ENCODE results near the gene ACOX3.

ACOX3 gene

DNA sequence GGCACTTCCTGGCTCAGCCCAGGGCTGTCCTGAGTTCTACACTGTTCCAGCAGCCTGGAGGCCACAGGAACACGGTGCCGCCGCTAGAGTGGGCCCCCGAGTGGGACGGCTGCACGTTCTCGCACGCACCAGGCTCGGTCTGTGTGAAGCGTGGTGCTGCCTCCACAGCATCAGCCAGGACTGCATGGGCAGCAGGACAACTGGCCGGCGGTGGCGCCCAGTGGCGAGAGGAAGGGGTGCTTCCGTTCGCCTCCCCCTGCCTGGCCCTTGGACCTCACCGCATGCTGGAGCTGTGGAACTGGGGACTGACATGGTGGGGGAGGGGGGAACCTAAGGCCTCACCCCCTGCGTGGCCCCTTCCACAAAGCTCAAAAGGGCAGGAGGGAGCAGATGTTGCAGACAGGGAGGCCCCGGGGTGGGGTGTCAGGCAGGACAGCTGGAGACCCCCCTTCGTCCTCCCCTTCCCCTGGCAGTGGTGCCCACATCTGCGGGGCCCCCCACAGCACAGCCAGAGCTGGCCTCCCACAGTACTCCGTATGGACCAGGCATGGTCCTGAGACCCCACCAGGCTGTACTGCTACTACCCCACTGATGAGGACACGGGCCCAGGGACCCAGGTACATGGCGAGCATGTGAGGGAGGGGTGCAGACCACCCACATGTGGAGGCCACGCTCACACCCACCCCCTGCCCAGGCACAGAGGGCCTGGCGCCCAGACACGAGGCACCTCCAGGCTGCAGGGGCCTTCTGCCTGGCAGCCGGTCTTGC, 58.5 kb downstream of the ACOX3 start:
- TF ChIP-seq, protein P1, sequence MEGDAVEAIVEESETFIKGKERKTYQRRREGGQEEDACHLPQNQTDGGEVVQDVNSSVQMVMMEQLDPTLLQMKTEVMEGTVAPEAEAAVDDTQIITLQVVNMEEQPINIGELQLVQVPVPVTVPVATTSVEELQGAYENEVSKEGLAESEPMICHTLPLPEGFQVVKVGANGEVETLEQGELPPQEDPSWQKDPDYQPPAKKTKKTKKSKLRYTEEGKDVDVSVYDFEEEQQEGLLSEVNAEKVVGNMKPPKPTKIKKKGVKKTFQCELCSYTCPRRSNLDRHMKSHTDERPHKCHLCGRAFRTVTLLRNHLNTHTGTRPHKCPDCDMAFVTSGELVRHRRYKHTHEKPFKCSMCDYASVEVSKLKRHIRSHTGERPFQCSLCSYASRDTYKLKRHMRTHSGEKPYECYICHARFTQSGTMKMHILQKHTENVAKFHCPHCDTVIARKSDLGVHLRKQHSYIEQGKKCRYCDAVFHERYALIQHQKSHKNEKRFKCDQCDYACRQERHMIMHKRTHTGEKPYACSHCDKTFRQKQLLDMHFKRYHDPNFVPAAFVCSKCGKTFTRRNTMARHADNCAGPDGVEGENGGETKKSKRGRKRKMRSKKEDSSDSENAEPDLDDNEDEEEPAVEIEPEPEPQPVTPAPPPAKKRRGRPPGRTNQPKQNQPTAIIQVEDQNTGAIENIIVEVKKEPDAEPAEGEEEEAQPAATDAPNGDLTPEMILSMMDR (IDR thresholded peaks at IDR 0.05; ENCODE audit: extremely low read depth, insufficient read depth, missing control alignments), result no peak
- DNase-seq (ENCODE audit: low spot score), result no peak
- in situ Hi-C loops (cut with MboI; ENCODE audit: low pct_unique_long_range_greater_than_20kb, low sequenced_read_pairs, unreplicated experiment), result no loop called here

GRCh38 chr4:8380511-8381415, 59.8 kb downstream of the ACOX3 start:
- TF ChIP-seq, protein P1 (IDR thresholded peaks at IDR 0.05; ENCODE audit: extremely low read depth, insufficient read depth, missing control alignments), result no peak
- DNase-seq (ENCODE audit: low spot score), result no peak
- in situ Hi-C loops (cut with MboI; ENCODE audit: low pct_unique_long_range_greater_than_20kb, low sequenced_read_pairs, unreplicated experiment), result no loop called here

GRCh38 chr4:8379771-8380170, 60.8 kb downstream of the ACOX3 start:
- in situ Hi-C loops (cut with MboI; ENCODE audit: low pct_unique_long_range_greater_than_20kb, low sequenced_read_pairs, unreplicated experiment), result no loop called here
- DNase-seq (ENCODE audit: low spot score), result no peak
- TF ChIP-seq, protein P1 (IDR thresholded peaks at IDR 0.05; ENCODE audit: extremely low read depth, insufficient read depth, missing control alignments), result no peak

- DNase-seq (ENCODE audit: low spot score), result no peak
- in situ Hi-C loops (cut with MboI; ENCODE audit: low pct_unique_long_range_greater_than_20kb, low sequenced_read_pairs, unreplicated experiment), result no loop called here
- TF ChIP-seq, protein P1 (IDR thresholded peaks at IDR 0.05; ENCODE audit: extremely low read depth, insufficient read depth, missing control alignments), result no peak
Observed at GRCh38 chr4:8379281-8379680, 61.2 kb downstream of the ACOX3 start.

GRCh38 chr4:8378776-8379175, 61.7 kb downstream of the ACOX3 start:
- in situ Hi-C loops (cut with MboI; ENCODE audit: low pct_unique_long_range_greater_than_20kb, low sequenced_read_pairs, unreplicated experiment), result no loop called here
- no peak for DNase-seq (ENCODE audit: low spot score)
- TF ChIP-seq, protein P1 (IDR thresholded peaks at IDR 0.05; ENCODE audit: extremely low read depth, insufficient read depth, missing control alignments), result no peak

DNA sequence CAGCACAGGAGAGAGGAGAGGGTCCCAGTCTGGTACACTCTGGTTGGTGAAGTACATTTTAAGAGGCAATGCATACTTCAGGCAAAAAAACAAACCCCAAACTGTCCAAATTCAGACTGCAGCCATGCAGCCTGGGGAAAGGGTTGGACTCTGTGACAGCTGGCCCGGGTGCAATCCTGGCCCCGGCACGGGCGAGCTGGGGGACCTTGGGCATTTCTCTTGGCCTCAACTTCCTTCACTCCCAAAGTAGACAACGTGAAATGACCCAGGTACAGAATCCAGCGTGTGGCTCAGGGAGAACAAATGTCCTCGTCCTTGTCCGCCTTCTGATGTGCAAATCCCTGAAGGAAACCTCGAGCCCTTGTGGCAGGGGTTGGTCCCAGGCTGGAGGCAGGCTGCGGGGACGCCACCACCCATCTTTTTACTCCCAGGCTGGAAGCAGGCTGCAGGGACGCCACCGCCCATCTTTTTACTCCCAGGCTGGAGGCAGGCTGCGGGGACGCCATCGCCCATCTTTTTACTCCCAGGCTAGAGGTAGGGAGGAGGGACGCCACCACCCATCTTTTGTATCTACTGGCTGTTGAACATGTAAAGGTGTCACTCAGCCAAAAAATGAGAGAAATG, 62.3 kb downstream of the ACOX3 start:
- TF ChIP-seq, protein P1 (IDR thresholded peaks at IDR 0.05; ENCODE audit: extremely low read depth, insufficient read depth, missing control alignments), result no peak
- in situ Hi-C loops (cut with MboI; ENCODE audit: low pct_unique_long_range_greater_than_20kb, low sequenced_read_pairs, unreplicated experiment), result no loop called here
- DNase-seq (ENCODE audit: low spot score), result no peak

Data from GM13977 (cell line).